ENCODE data around the gene CRKL. TPM values are rescaled to one million over a fixed set of nuclear protein-coding genes. Genes with fewer than 3 reads are reported as not detected.
"Not testable (repeated sequence)": the region's sequence is repeated elsewhere in the genome, so short reads cannot be mapped to it uniquely, and the experiment has no call there.

CRKL gene
- total RNA-seq, 1 experiment from 2014 or later = 106 TPM

- Histone ChIP-seq H3K18ac (ENCODE audit: insufficient read length, low read depth, low read length) (no peak overlapping the region), H2BK5ac (ENCODE audit: insufficient read length, low read length) (no peak overlapping the region), H2BK20ac (ENCODE audit: low read depth, low read length, poor library complexity, severe bottlenecking) (no peak overlapping the region), H2AFZ (ENCODE audit: low read length) (no peak overlapping the region), H4K20me1 (ENCODE audit: control insufficient read depth, insufficient read depth, insufficient read length) (no peaks in the 10 kb centered on the region), H3T11ph (ENCODE audit: low read length) (no peak overlapping the region), H2AK5ac (ENCODE audit: insufficient read length, low read length) (no peak overlapping the region), H4K91ac (ENCODE audit: insufficient read length, low read depth, low read length) (no peak overlapping the region), H3K4ac (ENCODE audit: low read depth, low read length) (no peak overlapping the region), H3K4me2 (ENCODE audit: insufficient read depth, insufficient read length, low read length) (no peak overlapping the region), H4K8ac (replicated peaks; ENCODE audit: insufficient read length, low read depth, low read length) (no peak overlapping the region), H3K79me2 (ENCODE audit: insufficient read depth, low read length) (peaks cover 76% of the 10 kb centered on the region), H3K23me2 (ENCODE audit: insufficient read length, low read depth, low read length, poor library complexity, severe bottlenecking) (no peaks in the 10 kb centered on the region), H3K23ac (ENCODE audit: insufficient read length, low read depth, low read length) (no peak overlapping the region), H4K5ac (ENCODE audit: insufficient read length, low read depth, low read length) (no peak overlapping the region), H3K14ac (ENCODE audit: insufficient read depth, low read length) (no peak overlapping the region), H3K9ac (ENCODE audit: extremely low read depth, insufficient read length, low read length) (no peak overlapping the region), H2BK120ac (ENCODE audit: low read depth, low read length, poor library complexity, severe bottlenecking) (no peak overlapping the region), H3K79me1 (ENCODE audit: insufficient read depth, low read depth, low read length, poor library complexity, severe bottlenecking) (no peaks in the 10 kb centered on the region), H3K9me3 (ENCODE audit: control insufficient read depth, low read depth, low read length) (no peaks in the 10 kb centered on the region), H3K27me3 (ENCODE audit: insufficient read depth, low read length) (no peaks in the 10 kb centered on the region), H3K27ac (ENCODE audit: insufficient read length, low read depth, low read length) (no peak overlapping the region), H3K4me1 (ENCODE audit: insufficient read depth, low read length) (no peaks in the 10 kb centered on the region), H2BK15ac (ENCODE audit: low read depth, low read length) (no peak overlapping the region), H3K56ac (ENCODE audit: insufficient read length, low read depth, low read length) (no peak overlapping the region), H2BK12ac (ENCODE audit: insufficient read length, low read depth, low read length) (no peak overlapping the region)
- H3K27me3 Mint-ChIP-seq (ENCODE audit: low read depth) = no peaks in the 10 kb centered on the region; the same call in none of the 2 replicates
- no peaks in the 10 kb centered on the region for H3K9me3 Mint-ChIP-seq
- DNase-seq = no peak
- no CpG with 5 or more reads among the region's 4 CpGs for WGBS (ENCODE audit: extremely low coverage, insufficient read length, low lambda C conversion rate)
- H3K27ac Mint-ChIP-seq = peak overlapping the region in 2 of 3 experiments; percentile 9 to 39; a peak in 2 of 7 replicates
- TF ChIP-seq CTCF (conservative IDR thresholded peaks at IDR 0.05) = no peak
- no peak overlapping the region; a peak in 1 of 5 replicates for H3K4me3 Mint-ChIP-seq
- H3K4me1 Mint-ChIP-seq = peaks cover 20 to 28% of the 10 kb centered on the region in 2 experiments
- H3K36me3 Mint-ChIP-seq (ENCODE audit: insufficient read depth in 1 of 3, low read depth in 3 of 3) = peaks cover 22 to 52% (median 44%) of the 10 kb centered on the region in 3 experiments; a peak in 6 of 7 replicates
These were observed 23.7 kb downstream of the CRKL start for GRCh38 chr22:20940904-20941385.

- Mint-ChIP-seq H3K4me1 (peaks cover 16 to 29% of the 10 kb centered on the region in 2 experiments), H3K36me3 (ENCODE audit: insufficient read depth in 1 of 3, low read depth in 3 of 3) (peaks cover 17 to 38% (median 33%) of the 10 kb centered on the region in 3 experiments; a peak in 6 of 7 replicates)
- DNase-seq; H3K27me3 ChIP-seq (ENCODE audit: insufficient read depth, low read length); H4K8ac ChIP-seq (replicated peaks; ENCODE audit: insufficient read length, low read depth, low read length); H3K27ac Mint-ChIP-seq; H3K18ac ChIP-seq (ENCODE audit: insufficient read length, low read depth, low read length); H2BK12ac ChIP-seq (ENCODE audit: insufficient read length, low read depth, low read length); H2BK120ac ChIP-seq (ENCODE audit: low read depth, low read length, poor library complexity, severe bottlenecking); H3K4me3 Mint-ChIP-seq; H3K27ac ChIP-seq (ENCODE audit: insufficient read length, low read depth, low read length); H3K4ac ChIP-seq (ENCODE audit: low read depth, low read length); H3K14ac ChIP-seq (ENCODE audit: insufficient read depth, low read length); H3K9me3 ChIP-seq (ENCODE audit: control insufficient read depth, low read depth, low read length); H3K27me3 Mint-ChIP-seq (ENCODE audit: low read depth); H3K23ac ChIP-seq (ENCODE audit: insufficient read length, low read depth, low read length); H2AK5ac ChIP-seq (ENCODE audit: insufficient read length, low read length); H2BK5ac ChIP-seq (ENCODE audit: insufficient read length, low read length); H3K4me2 ChIP-seq (ENCODE audit: insufficient read depth, insufficient read length, low read length); H4K20me1 ChIP-seq (ENCODE audit: control insufficient read depth, insufficient read depth, insufficient read length); H3K9me3 Mint-ChIP-seq; H4K5ac ChIP-seq (ENCODE audit: insufficient read length, low read depth, low read length); H4K91ac ChIP-seq (ENCODE audit: insufficient read length, low read depth, low read length); H2AFZ ChIP-seq (ENCODE audit: low read length); H2BK15ac ChIP-seq (ENCODE audit: low read depth, low read length); H3K56ac ChIP-seq (ENCODE audit: insufficient read length, low read depth, low read length); H3T11ph ChIP-seq (ENCODE audit: low read length); H3K4me1 ChIP-seq (ENCODE audit: insufficient read depth, low read length); H3K23me2 ChIP-seq (ENCODE audit: insufficient read length, low read depth, low read length, poor library complexity, severe bottlenecking); H3K9ac ChIP-seq (ENCODE audit: extremely low read depth, insufficient read length, low read length); H3K79me1 ChIP-seq (ENCODE audit: insufficient read depth, low read depth, low read length, poor library complexity, severe bottlenecking); H2BK20ac ChIP-seq (ENCODE audit: low read depth, low read length, poor library complexity, severe bottlenecking): not testable (repeated sequence)
- H3K79me2 ChIP-seq (ENCODE audit: insufficient read depth, low read length) = peaks cover 77% of the 10 kb centered on the region
- no CpG with 5 or more reads among the region's 7 CpGs for WGBS (ENCODE audit: extremely low coverage, insufficient read length, low lambda C conversion rate)
These were observed 25.1 kb downstream of the CRKL start for GRCh38 chr22:20942203-20942902.
